ENCODE results near the gene TCP10L. TPM values are rescaled to one million over a fixed set of nuclear protein-coding genes. Genes with fewer than 3 reads are reported as not detected.
"Not testable (repeated sequence)": the region's sequence is repeated elsewhere in the genome, so short reads cannot be mapped to it uniquely, and the experiment has no call there.

The TCP10L gene
- total RNA-seq, 1 experiment from 2014 or later, result not detected

DNA sequence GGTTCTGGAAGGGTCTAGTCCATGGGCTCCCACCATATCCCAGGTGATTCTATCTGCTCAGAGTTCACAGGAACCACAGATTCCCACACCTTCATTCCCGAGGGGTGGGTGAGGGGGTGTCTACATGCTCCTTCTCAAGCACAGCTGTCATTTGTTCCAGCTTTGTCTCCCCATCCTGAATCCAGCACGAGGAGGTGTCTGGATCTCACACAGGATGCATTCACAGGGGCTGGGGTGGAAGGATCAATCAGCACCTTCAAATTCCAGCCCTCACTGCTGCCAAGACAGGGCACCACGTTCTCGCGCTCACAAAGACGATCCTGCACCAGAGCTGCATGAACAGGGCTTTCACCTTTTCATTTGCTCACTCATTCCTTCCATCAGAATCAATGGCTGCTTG is 52.7 kb downstream of the TCP10L start:
- DNase-seq (ENCODE audit: low spot score), result no peak
- in situ Hi-C loops (cut with HindIII; ENCODE audit: low sequenced_read_pairs), result no loop called here

- in situ Hi-C loops (cut with HindIII; ENCODE audit: low sequenced_read_pairs); DNase-seq (ENCODE audit: low spot score): not testable (repeated sequence)
Measured at GRCh38 chr21:32531561-32531960, 53.8 kb downstream of the TCP10L start.

- in situ Hi-C loops (cut with HindIII; ENCODE audit: low sequenced_read_pairs); DNase-seq (ENCODE audit: low spot score): not testable (repeated sequence)
Measured at GRCh38 chr21:32530809-32531208, 54.5 kb downstream of the TCP10L start.

- in situ Hi-C loops (cut with HindIII; ENCODE audit: low sequenced_read_pairs), result no loop called here
- no peak for DNase-seq (ENCODE audit: low spot score)
Measured at GRCh38 chr21:32529679-32530078, 55.6 kb downstream of the TCP10L start.

DNA sequence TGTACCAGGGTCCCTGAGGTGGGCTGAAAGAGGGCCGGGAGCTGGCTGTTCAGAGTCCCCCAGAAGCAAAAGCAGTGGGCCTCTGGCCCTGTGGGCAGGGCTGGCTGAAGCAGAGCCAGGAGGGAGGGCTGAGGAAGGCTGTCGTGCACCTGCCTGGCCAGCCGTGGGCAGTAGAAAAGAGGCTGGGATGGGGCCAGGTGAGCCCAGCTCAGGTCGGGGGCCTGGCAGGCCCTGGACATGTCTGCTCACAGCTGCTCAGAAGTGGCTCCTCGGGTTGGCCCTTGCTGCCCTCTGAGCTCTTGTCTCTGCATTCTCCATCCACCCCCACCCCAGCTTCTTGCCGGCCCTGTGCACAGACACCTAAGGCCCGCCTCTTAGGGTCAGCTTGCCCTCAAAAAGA is 60.0 kb downstream of the TCP10L start:
- in situ Hi-C loops (cut with HindIII; ENCODE audit: low sequenced_read_pairs), result no loop called here
- no peak for DNase-seq (ENCODE audit: low spot score)

- no peak for DNase-seq (ENCODE audit: low spot score)
- in situ Hi-C loops (cut with HindIII; ENCODE audit: low sequenced_read_pairs), result no loop called here
Measured at GRCh38 chr21:32523988-32524719, 61.2 kb downstream of the TCP10L start.

Other genes starting within 250 kb of the TCP10L start
- gene URB1, start 192.5 kb downstream of the TCP10L start, total RNA-seq (2014; rRNA removed; shearing (Covaris generic)), result 12.6 and 20.9 TPM in 2 replicates
- 2.3 TPM in 1 of 2 replicates, not detected in the other for gene EVA1C, start 172.8 kb downstream of the TCP10L start, total RNA-seq (2014; rRNA removed; shearing (Covaris generic))
- gene CFAP298, start 26.9 kb upstream of the TCP10L start, total RNA-seq (2014; rRNA removed; shearing (Covaris generic)), result 60.0 and 83.8 TPM in 2 replicates
- gene SYNJ1, start 142.5 kb upstream of the TCP10L start, total RNA-seq (2014; rRNA removed; shearing (Covaris generic)), result 1.0 and 1.8 TPM in 2 replicates
- gene PAXBP1, start 186.2 kb upstream of the TCP10L start, total RNA-seq (2014; rRNA removed; shearing (Covaris generic)), result 13.4 and 26.2 TPM in 2 replicates